K562 (cell line): Measurements from ENCODE around the gene EIF2AK2. TPM values are rescaled to one million over a fixed set of nuclear protein-coding genes. Genes with fewer than 3 reads are reported as not detected.

ENCODE experiments used
- ATAC-seq: fragments of 200-7000 bp; cut with Tn5 transposase; 3 replicates; pipeline ENCODE4 v1.9.1; 2020; ENCODE audit warnings: moderate library complexity
- BruUV-seq: library from RNA; stranded (reverse); fragments of 400-500 nt; replicated peaks from 2 replicates; lab custom pipeline; 2021; lab: Mats Ljungman, UMichigan
- CTCF ChIA-PET: fragments of 300-600 bp; formaldehyde crosslinking; extraction: SDS; loops from one replicate; lab custom pipeline; 2021; ENCODE audit warnings: low intra/inter-chr PET ratio; lab: Yijun Ruan, JAX
- POLR2A ChIA-PET: fragments of 300-600, 350-650 bp; sonication (Branson Sonifier 250); formaldehyde crosslinking; extraction: SDS; loops from one replicate; lab custom pipeline; 2021; ENCODE audit warnings: antibody characterized with exemption, inconsistent platforms; lab: Yijun Ruan, JAX
- DNase-seq, 4 experiments: peaks; one replicate each; pipeline versions ENCODE4 v3.0.0 to v3.0.0-alpha.2; 2011 to 2018; ENCODE audit warnings: low spot score in 3 of 4, mixed read lengths in 3 of 4; ENCODE audit errors: extremely low read depth in 1 of 4
- FAIRE-seq: peaks from 2 replicates; lab custom pipeline; 2011; peaks lifted over from hg19 to GRCh38; lab: Jason Lieb, UNC
- H2AFZ ChIP-seq: 2 replicates; pipeline ENCODE4 v1.6.0; 2011; ENCODE audit warnings: low read depth, low read length, control low read depth, inconsistent platforms
- H3K27ac ChIP-seq: fragments of 200-600 bp; 3 replicates; pipeline ENCODE4 v1.8.0; 2011; ENCODE audit warnings: low read depth, mild to moderate bottlenecking, control low read depth, inconsistent platforms, low read length, moderate library complexity, mixed read lengths; ENCODE audit errors: extremely low read depth
- H3K27me3 ChIP-seq, 2 experiments: fragments of 300-600 bp in 1 of 2; 2 replicates in 1 of 2; 3 replicates in 1 of 2; pipeline versions ENCODE4 v1.6.0 to v1.8.0; 2011; ENCODE audit warnings: inconsistent platforms in 2 of 2, low read length in 2 of 2, mild to moderate bottlenecking in 1 of 2, mixed read lengths in 1 of 2, moderate library complexity in 1 of 2; ENCODE audit not compliant: control insufficient read depth in 2 of 2, insufficient read depth in 2 of 2
- H3K36me3 ChIP-seq: fragments of 300-600 bp; 3 replicates; pipeline ENCODE4 v1.8.0; 2011; ENCODE audit warnings: mild to moderate bottlenecking, low read length, inconsistent platforms; ENCODE audit not compliant: control insufficient read depth, insufficient read depth
- H3K4me1 ChIP-seq, 2 experiments: fragments of 200-600 bp in 1 of 2; replicated peaks in 1 of 2; 2 replicates in 1 of 2; 3 replicates in 1 of 2; pipeline versions ENCODE4 v1.5.1 to v1.8.0; 2011; ENCODE audit warnings: inconsistent platforms in 2 of 2, low read length in 2 of 2, mild to moderate bottlenecking in 1 of 2, mixed read lengths in 1 of 2, moderate library complexity in 1 of 2; ENCODE audit not compliant: control insufficient read depth in 2 of 2, insufficient read depth in 2 of 2
- H3K4me2 ChIP-seq: 2 replicates; pipeline ENCODE4 v1.6.1; 2011; ENCODE audit warnings: low read length, control low read depth, inconsistent platforms, mixed read lengths; ENCODE audit not compliant: insufficient read depth
- H3K4me3 ChIP-seq: fragments of 200-600 bp; sonication (generic), shearing (Covaris generic); 2 replicates; pipeline ENCODE4 v1.5.1; 2016; ENCODE audit warnings: control low read depth, inconsistent platforms
- H3K79me2 ChIP-seq: fragments of 200-600 bp; 3 replicates; pipeline ENCODE4 v1.8.0; 2011; ENCODE audit warnings: low read length, inconsistent platforms; ENCODE audit not compliant: control insufficient read depth, insufficient read depth
- H3K9ac ChIP-seq, 2 experiments: 2 replicates each; pipeline versions ENCODE4 v1.6.0 to v1.6.1; 2011; ENCODE audit warnings: low read depth in 2 of 2, low read length in 2 of 2, control low read depth in 1 of 2, inconsistent platforms in 1 of 2, mild to moderate bottlenecking in 1 of 2, mixed read lengths in 1 of 2; ENCODE audit not compliant: insufficient read depth in 1 of 2
- H3K9me1 ChIP-seq: one replicate; pipeline ENCODE4 v1.6.0; 2011; ENCODE audit warnings: inconsistent platforms, mild to moderate bottlenecking, low read length, moderate library complexity; ENCODE audit not compliant: control insufficient read depth, insufficient read depth
- H3K9me3 ChIP-seq: replicated peaks from 2 replicates; pipeline ENCODE4 v1.5.1; 2011; ENCODE audit warnings: low read depth, low read length, inconsistent platforms; ENCODE audit not compliant: control insufficient read depth, insufficient read depth
- H4K20me1 ChIP-seq: replicated peaks from 2 replicates; pipeline ENCODE4 v1.6.1; 2011; ENCODE audit warnings: low read length, inconsistent platforms, mixed read lengths; ENCODE audit not compliant: control insufficient read depth, insufficient read depth
- CCNT2 ChIP-seq: IDR thresholded peaks from 2 replicates; pipeline ENCODE4 v1.6.1; 2011; ENCODE audit warnings: borderline replicate concordance, low read depth, mild to moderate bottlenecking, moderate library complexity, mixed read lengths, low read length; ENCODE audit not compliant: insufficient read length; ENCODE audit errors: extremely low read depth
- CXXC5 ChIP-seq: fragments of 250-450 bp; sonication (Bioruptor Pico); IDR thresholded peaks from 2 replicates; pipeline ENCODE4 v1.8.0; 2022; ENCODE audit warnings: inconsistent platforms, mild to moderate bottlenecking, moderate library complexity
- GATAD2A ChIP-seq: fragments of 450-650 bp; IDR thresholded peaks from 2 replicates; pipeline ENCODE4 v1.6.1; 2017
- POLR2A ChIP-seq: fragments of 450-650 bp; conservative IDR thresholded peaks from 2 replicates; pipeline ENCODE4 v1.6.1; 2016
- POLR2AphosphoS5 ChIP-seq: IDR thresholded peaks from 2 replicates; pipeline ENCODE4 v1.6.1; 2011; ENCODE audit warnings: mild to moderate bottlenecking, low read depth, low read length, moderate library complexity; ENCODE audit not compliant: control insufficient read depth, insufficient read depth
- PRPF4 ChIP-seq: fragments of 200-400 bp; formaldehyde crosslinking; IDR thresholded peaks from one replicate; pipeline ENCODE4 v1.6.1; 2017; ENCODE audit warnings: low read length, low read depth, mild to moderate bottlenecking; ENCODE audit not compliant: insufficient read depth, poor library complexity, severe bottlenecking
- TAL1 ChIP-seq: fragments of 450-650 bp; IDR thresholded peaks from 2 replicates; pipeline ENCODE4 v1.6.1; 2016; ENCODE audit warnings: mild to moderate bottlenecking
- TCFL5 ChIP-seq: fragments of 250-450 bp; sonication (Bioruptor Pico); conservative IDR thresholded peaks from 2 replicates; pipeline ENCODE4 v1.6.1; 2021; ENCODE audit warnings: mild to moderate bottlenecking, moderate library complexity, matching md5 sums
- TSC22D4 ChIP-seq: fragments of 450-650 bp; IDR thresholded peaks from 2 replicates; pipeline ENCODE4 v1.6.1; 2016; ENCODE audit warnings: missing genetic modification characterization, missing biosample characterization, control low read depth
- WHSC1 ChIP-seq: IDR thresholded peaks from one replicate; pipeline ENCODE4 v1.6.1; 2012; ENCODE audit warnings: low read length, control low read depth, inconsistent platforms
- WGBS: fragments of 100-300 bp; shearing (Covaris generic); methylation state at CpG from one replicate; pipeline ENCODE4 v1.1.6; 2016; ENCODE audit warnings: low coverage, mixed read lengths; ENCODE audit not compliant: insufficient coverage; ENCODE audit errors: missing lambda C conversion rate; 5-methylcytosine and 5-hydroxymethylcytosine counted together
- in situ Hi-C: fragments of 300-500 bp; cut with MboI; formaldehyde crosslinking; loops from 4 replicates; pipeline ENCODE4 v1.15.0; 2018; ENCODE audit warnings: inconsistent platforms, mixed read lengths
- intact Hi-C: fragments of 100-400 bp; cut with micrococcal nuclease; formaldehyde crosslinking; loops from 2 replicates; pipeline ENCODE4 v1.14.2; 2022
- polyA plus RNA-seq, 8 experiments: library from polyadenylated mRNA; depleted of rRNA in 4 of 8; stranded (reverse) in 5 of 8; unstranded in 3 of 8; fragments of >200 nt; fragmentation: Nextera tagmentation in 2 of 8; fragmentation: Illumina TruSeq in 1 of 8; extraction: Ambion mirVana in 2 of 8; extraction: Trizol in 1 of 8; gene quantifications; 2 replicates each; pipeline versions ENCODE4 v1.2.1 to v1.2.3, GENCODE V29; 2011 to 2014; ENCODE audit warnings: inconsistent platforms in 1 of 8, missing spikeins in 1 of 8
- total RNA-seq, 7 experiments: library from RNA; depleted of rRNA in 6 of 7; stranded (reverse); fragments of >200 nt in 6 of 7; fragmentation: Illumina TruSeq in 2 of 7; extraction: Trizol in 2 of 7; gene quantifications; 2 replicates each; pipeline versions ENCODE4 v1.2.1 to v1.2.3, GENCODE V29; 2011 to 2021; ENCODE audit warnings: low replicate concordance in 1 of 7
- TF ChIP-seq, protein P1 (sequence below): fragments of 450-650 bp; IDR thresholded peaks from 2 replicates; pipeline ENCODE4 v1.6.1; 2016; ENCODE audit warnings: antibody characterized with exemption
- TF ChIP-seq, protein P2 (sequence below): fragments of 450-650 bp; IDR thresholded peaks from 2 replicates; pipeline ENCODE4 v1.6.1; 2016; ENCODE audit warnings: low read depth, mild to moderate bottlenecking, moderate library complexity
- TF ChIP-seq, protein P3 (sequence below): sonication (generic); formaldehyde crosslinking; IDR thresholded peaks from 2 replicates; pipeline ENCODE4 v1.8.1; 2022; ENCODE audit warnings: missing genetic modification reagents
- TF ChIP-seq, protein P4 (sequence below): fragments of 450-650 bp; IDR thresholded peaks from 2 replicates; pipeline ENCODE4 v1.7.0; 2016; ENCODE audit warnings: borderline replicate concordance

EIF2AK2 gene
- total and polyA plus RNA-seq, 9 of the 15 experiments (the other 6 are each of a cell fraction or from before 2014, with no cell fraction given): 3.8 to 19.5 (median 13.3) TPM

DNA sequence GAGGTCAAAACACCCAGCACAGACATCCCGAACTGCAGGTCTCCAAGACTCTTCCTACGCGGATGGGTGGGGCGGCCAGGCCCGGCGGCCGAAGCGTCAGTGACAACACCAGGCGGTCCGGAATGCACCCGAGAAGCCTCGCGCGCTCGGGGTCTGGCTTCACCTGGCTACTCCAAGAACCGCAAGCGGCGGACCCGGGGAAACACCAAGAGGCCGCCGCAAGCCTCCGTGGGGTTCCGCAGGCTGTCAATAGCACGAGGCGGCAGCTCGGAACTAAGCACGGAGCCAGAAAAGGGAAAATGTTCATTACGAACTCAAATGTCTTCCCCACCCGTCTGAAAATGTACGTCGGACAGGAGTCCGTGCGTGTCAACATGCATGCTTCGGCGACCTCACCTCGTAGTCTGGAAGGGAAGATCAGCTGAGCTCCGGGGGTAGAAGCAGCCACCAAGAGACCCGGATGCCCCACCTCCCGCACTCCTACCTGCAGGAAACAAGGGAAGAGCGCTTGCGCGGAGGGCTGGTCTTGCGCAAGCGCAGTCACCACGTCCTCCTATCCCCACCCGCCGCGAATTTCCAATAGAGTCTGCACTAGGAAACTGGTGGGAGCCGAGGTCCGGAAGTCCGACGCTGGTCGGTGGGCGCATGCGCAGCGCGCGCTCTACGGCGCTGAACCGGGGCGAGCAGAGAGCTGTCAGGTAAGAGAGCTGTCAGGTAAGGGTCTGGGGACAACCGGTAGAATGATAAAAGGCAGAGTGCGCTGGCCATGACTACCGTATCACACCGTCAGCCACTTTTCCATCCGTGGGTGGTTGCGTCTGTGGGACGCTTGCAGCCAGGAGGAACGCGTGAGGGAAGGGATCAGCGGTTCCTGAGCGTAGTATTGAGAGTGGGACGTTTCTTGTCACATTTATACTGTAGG lies 72.6 kb downstream of the EIF2AK2 start, which contains the start of the genes GPATCH11 and HEATR5B:
Gene GPATCH11, plus strand, starts transcription at position 646 of the 922 bp plus-strand sequence. CDS start 3,864 bp downstream, outside the sequence.
Gene HEATR5B, minus strand, starts transcription at position 500 of the 922 bp plus-strand sequence. CDS start 958 bp downstream, outside the sequence.
- Histone ChIP-seq H3K36me3 (peaks cover 50% of the 10 kb centered on the region), H3K9me3 (no peaks in the 10 kb centered on the region), H3K4me3 (peak within 1 kb of the TSS; percentile 76), H3K9me1 (no peaks in the 10 kb centered on the region), H3K27ac (peak within 1 kb of the TSS; percentile 82), H3K27me3 (no peaks in the 10 kb centered on the region), H3K4me2 (peak within 1 kb of the TSS; percentile 100), H4K20me1 (no peaks in the 10 kb centered on the region), H2AFZ (peak within 1 kb of the TSS; percentile 100), H3K9ac (peak within 1 kb of the TSS; percentile 86 to 100), H3K4me1 (peaks cover 5 to 11% of the 10 kb centered on the region in 2 experiments; a peak in 3 of 5 replicates), H3K79me2 (peaks cover 41% of the 10 kb centered on the region)
- intact Hi-C loops: no loop called here
- POLR2A ChIA-PET: interaction anchor here (0.6 to 1.6 kb wide), 2 partner anchors 22 to 52 kb away, joined by 3 to 4 read pairs; no protein-coding TSS in a partner anchor
- under 1% methylated on average over 67 of the region's 74 CpGs for WGBS
- CTCF ChIA-PET: no interaction called here
- DNase-seq (peak; percentile 98), ATAC-seq (peak; percentile 94), FAIRE-seq (peak; percentile 97)
- TSS peak; percentile 74 for BruUV-seq
- in situ Hi-C loops: no loop called here
- TF ChIP-seq CCNT2 (no peak), TAL1 (no peak), TCFL5 (CRISPR knock-in tag) (no peak), TSC22D4 (tag) (no peak), PRPF4 (no peak), GATAD2A (no peak), CXXC5 (CRISPR knock-in tag) (peak; percentile 44; the same call in 1 of the 2 replicates), POLR2AphosphoS5 (peak; percentile 41; the same call in 1 of the 2 replicates), POLR2A (peak; percentile 87), WHSC1 (no peak)
- TF ChIP-seq, protein P1, sequence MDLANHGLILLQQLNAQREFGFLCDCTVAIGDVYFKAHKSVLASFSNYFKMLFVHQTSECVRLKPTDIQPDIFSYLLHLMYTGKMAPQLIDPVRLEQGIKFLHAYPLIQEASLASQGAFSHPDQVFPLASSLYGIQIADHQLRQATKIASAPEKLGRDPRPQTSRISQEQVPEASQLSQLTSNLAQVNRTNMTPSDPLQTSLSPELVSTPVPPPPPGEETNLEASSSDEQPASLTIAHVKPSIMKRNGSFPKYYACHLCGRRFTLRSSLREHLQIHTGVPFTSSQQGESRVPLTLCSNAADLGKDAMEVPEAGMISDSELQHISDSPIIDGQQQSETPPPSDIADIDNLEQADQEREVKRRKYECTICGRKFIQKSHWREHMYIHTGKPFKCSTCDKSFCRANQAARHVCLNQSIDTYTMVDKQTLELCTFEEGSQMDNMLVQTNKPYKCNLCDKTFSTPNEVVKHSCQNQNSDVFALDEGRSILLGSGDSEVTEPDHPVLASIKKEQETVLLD: peak; percentile 98
- TF ChIP-seq, protein P2, sequence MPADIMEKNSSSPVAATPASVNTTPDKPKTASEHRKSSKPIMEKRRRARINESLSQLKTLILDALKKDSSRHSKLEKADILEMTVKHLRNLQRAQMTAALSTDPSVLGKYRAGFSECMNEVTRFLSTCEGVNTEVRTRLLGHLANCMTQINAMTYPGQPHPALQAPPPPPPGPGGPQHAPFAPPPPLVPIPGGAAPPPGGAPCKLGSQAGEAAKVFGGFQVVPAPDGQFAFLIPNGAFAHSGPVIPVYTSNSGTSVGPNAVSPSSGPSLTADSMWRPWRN: no peak
- TF ChIP-seq, protein P3, sequence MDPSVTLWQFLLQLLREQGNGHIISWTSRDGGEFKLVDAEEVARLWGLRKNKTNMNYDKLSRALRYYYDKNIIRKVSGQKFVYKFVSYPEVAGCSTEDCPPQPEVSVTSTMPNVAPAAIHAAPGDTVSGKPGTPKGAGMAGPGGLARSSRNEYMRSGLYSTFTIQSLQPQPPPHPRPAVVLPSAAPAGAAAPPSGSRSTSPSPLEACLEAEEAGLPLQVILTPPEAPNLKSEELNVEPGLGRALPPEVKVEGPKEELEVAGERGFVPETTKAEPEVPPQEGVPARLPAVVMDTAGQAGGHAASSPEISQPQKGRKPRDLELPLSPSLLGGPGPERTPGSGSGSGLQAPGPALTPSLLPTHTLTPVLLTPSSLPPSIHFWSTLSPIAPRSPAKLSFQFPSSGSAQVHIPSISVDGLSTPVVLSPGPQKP (CRISPR knock-in tag): no peak
- TF ChIP-seq, protein P4, sequence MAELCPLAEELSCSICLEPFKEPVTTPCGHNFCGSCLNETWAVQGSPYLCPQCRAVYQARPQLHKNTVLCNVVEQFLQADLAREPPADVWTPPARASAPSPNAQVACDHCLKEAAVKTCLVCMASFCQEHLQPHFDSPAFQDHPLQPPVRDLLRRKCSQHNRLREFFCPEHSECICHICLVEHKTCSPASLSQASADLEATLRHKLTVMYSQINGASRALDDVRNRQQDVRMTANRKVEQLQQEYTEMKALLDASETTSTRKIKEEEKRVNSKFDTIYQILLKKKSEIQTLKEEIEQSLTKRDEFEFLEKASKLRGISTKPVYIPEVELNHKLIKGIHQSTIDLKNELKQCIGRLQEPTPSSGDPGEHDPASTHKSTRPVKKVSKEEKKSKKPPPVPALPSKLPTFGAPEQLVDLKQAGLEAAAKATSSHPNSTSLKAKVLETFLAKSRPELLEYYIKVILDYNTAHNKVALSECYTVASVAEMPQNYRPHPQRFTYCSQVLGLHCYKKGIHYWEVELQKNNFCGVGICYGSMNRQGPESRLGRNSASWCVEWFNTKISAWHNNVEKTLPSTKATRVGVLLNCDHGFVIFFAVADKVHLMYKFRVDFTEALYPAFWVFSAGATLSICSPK: no peak
